K562 (cell line): ENCODE data around the gene BACE1. TPM values are rescaled to one million over a fixed set of nuclear protein-coding genes. Genes with fewer than 3 reads are reported as not detected.

Experiments used
- ATAC-seq: fragments of 200-7000 bp; cut with Tn5 transposase; 3 replicates; pipeline ENCODE4 v1.9.1; 2020; ENCODE audit warnings: moderate library complexity
- BruUV-seq: library from RNA; stranded (reverse); fragments of 400-500 nt; replicated peaks from 2 replicates; lab custom pipeline; 2021; lab: Mats Ljungman, UMichigan
- CTCF ChIA-PET: fragments of 300-600 bp; formaldehyde crosslinking; extraction: SDS; loops from one replicate; lab custom pipeline; 2021; ENCODE audit warnings: low intra/inter-chr PET ratio; lab: Yijun Ruan, JAX
- POLR2A ChIA-PET: fragments of 300-600, 350-650 bp; sonication (Branson Sonifier 250); formaldehyde crosslinking; extraction: SDS; loops from one replicate; lab custom pipeline; 2021; ENCODE audit warnings: antibody characterized with exemption, inconsistent platforms; lab: Yijun Ruan, JAX
- DNase-seq, 4 experiments: peaks; one replicate each; pipeline versions ENCODE4 v3.0.0 to v3.0.0-alpha.2; 2011 to 2018; ENCODE audit warnings: low spot score in 3 of 4, mixed read lengths in 3 of 4; ENCODE audit errors: extremely low read depth in 1 of 4
- FAIRE-seq: peaks from 2 replicates; lab custom pipeline; 2011; peaks lifted over from hg19 to GRCh38; lab: Jason Lieb, UNC
- H2AFZ ChIP-seq: 2 replicates; pipeline ENCODE4 v1.6.0; 2011; ENCODE audit warnings: low read depth, low read length, control low read depth, inconsistent platforms
- H3K27ac ChIP-seq: fragments of 200-600 bp; 3 replicates; pipeline ENCODE4 v1.8.0; 2011; ENCODE audit warnings: low read depth, mild to moderate bottlenecking, control low read depth, inconsistent platforms, low read length, moderate library complexity, mixed read lengths; ENCODE audit errors: extremely low read depth
- H3K27me3 ChIP-seq, 2 experiments: fragments of 300-600 bp in 1 of 2; 2 replicates in 1 of 2; 3 replicates in 1 of 2; pipeline versions ENCODE4 v1.6.0 to v1.8.0; 2011; ENCODE audit warnings: inconsistent platforms in 2 of 2, low read length in 2 of 2, mild to moderate bottlenecking in 1 of 2, mixed read lengths in 1 of 2, moderate library complexity in 1 of 2; ENCODE audit not compliant: control insufficient read depth in 2 of 2, insufficient read depth in 2 of 2
- H3K36me3 ChIP-seq: fragments of 300-600 bp; 3 replicates; pipeline ENCODE4 v1.8.0; 2011; ENCODE audit warnings: mild to moderate bottlenecking, low read length, inconsistent platforms; ENCODE audit not compliant: control insufficient read depth, insufficient read depth
- H3K4me1 ChIP-seq, 2 experiments: fragments of 200-600 bp in 1 of 2; replicated peaks in 1 of 2; 2 replicates in 1 of 2; 3 replicates in 1 of 2; pipeline versions ENCODE4 v1.5.1 to v1.8.0; 2011; ENCODE audit warnings: inconsistent platforms in 2 of 2, low read length in 2 of 2, mild to moderate bottlenecking in 1 of 2, mixed read lengths in 1 of 2, moderate library complexity in 1 of 2; ENCODE audit not compliant: control insufficient read depth in 2 of 2, insufficient read depth in 2 of 2
- H3K4me2 ChIP-seq: 2 replicates; pipeline ENCODE4 v1.6.1; 2011; ENCODE audit warnings: low read length, control low read depth, inconsistent platforms, mixed read lengths; ENCODE audit not compliant: insufficient read depth
- H3K4me3 ChIP-seq: fragments of 200-600 bp; sonication (generic), shearing (Covaris generic); 2 replicates; pipeline ENCODE4 v1.5.1; 2016; ENCODE audit warnings: control low read depth, inconsistent platforms
- H3K79me2 ChIP-seq: fragments of 200-600 bp; 3 replicates; pipeline ENCODE4 v1.8.0; 2011; ENCODE audit warnings: low read length, inconsistent platforms; ENCODE audit not compliant: control insufficient read depth, insufficient read depth
- H3K9ac ChIP-seq, 2 experiments: 2 replicates each; pipeline versions ENCODE4 v1.6.0 to v1.6.1; 2011; ENCODE audit warnings: low read depth in 2 of 2, low read length in 2 of 2, control low read depth in 1 of 2, inconsistent platforms in 1 of 2, mild to moderate bottlenecking in 1 of 2, mixed read lengths in 1 of 2; ENCODE audit not compliant: insufficient read depth in 1 of 2
- H3K9me1 ChIP-seq: one replicate; pipeline ENCODE4 v1.6.0; 2011; ENCODE audit warnings: inconsistent platforms, mild to moderate bottlenecking, low read length, moderate library complexity; ENCODE audit not compliant: control insufficient read depth, insufficient read depth
- H3K9me3 ChIP-seq: replicated peaks from 2 replicates; pipeline ENCODE4 v1.5.1; 2011; ENCODE audit warnings: low read depth, low read length, inconsistent platforms; ENCODE audit not compliant: control insufficient read depth, insufficient read depth
- H4K20me1 ChIP-seq: replicated peaks from 2 replicates; pipeline ENCODE4 v1.6.1; 2011; ENCODE audit warnings: low read length, inconsistent platforms, mixed read lengths; ENCODE audit not compliant: control insufficient read depth, insufficient read depth
- KDM2B ChIP-seq: fragments of 250-450 bp; sonication (Bioruptor Pico); IDR thresholded peaks from 2 replicates; pipeline ENCODE4 v1.8.0; 2021; ENCODE audit warnings: mild to moderate bottlenecking, moderate library complexity
- PPARD ChIP-seq: fragments of 250-450 bp; sonication (Bioruptor Pico); IDR thresholded peaks from 2 replicates; pipeline ENCODE4 v1.8.0; 2022; ENCODE audit warnings: inconsistent platforms, mild to moderate bottlenecking, moderate library complexity
- PYGO2 ChIP-seq: fragments of 450-650 bp; IDR thresholded peaks from 2 replicates; pipeline ENCODE4 v1.6.1; 2016; ENCODE audit warnings: mild to moderate bottlenecking, missing genetic modification characterization, moderate library complexity, missing compliant biosample characterization
- RUNX1 ChIP-seq: sonication (generic); IDR thresholded peaks from 2 replicates; pipeline ENCODE4 v1.6.1; 2016; ENCODE audit warnings: antibody characterized with exemption, low read depth
- SMAD2 ChIP-seq: fragments of 150-350 bp; IDR thresholded peaks from 2 replicates; pipeline ENCODE4 v1.6.1; 2014; ENCODE audit warnings: low read depth, mild to moderate bottlenecking, low read length
- TAL1 ChIP-seq: fragments of 450-650 bp; IDR thresholded peaks from 2 replicates; pipeline ENCODE4 v1.6.1; 2016; ENCODE audit warnings: mild to moderate bottlenecking
- TFAM ChIP-seq: fragments of 250-450 bp; sonication (Bioruptor Pico); conservative IDR thresholded peaks from 2 replicates; pipeline ENCODE4 v1.5.0; 2021; ENCODE audit warnings: mild to moderate bottlenecking, moderate library complexity
- XRCC5 ChIP-seq: fragments of 200-400 bp; formaldehyde crosslinking; IDR thresholded peaks from 2 replicates; pipeline ENCODE4 v1.6.1; 2017; ENCODE audit warnings: low read depth, mild to moderate bottlenecking, low read length
- ZNF707 ChIP-seq: fragments of 250-450 bp; sonication (Bioruptor Pico); conservative IDR thresholded peaks from 2 replicates; pipeline ENCODE4 v1.8.0; 2022; ENCODE audit warnings: inconsistent platforms, mild to moderate bottlenecking, moderate library complexity
- WGBS: fragments of 100-300 bp; shearing (Covaris generic); methylation state at CpG from one replicate; pipeline ENCODE4 v1.1.6; 2016; ENCODE audit warnings: low coverage, mixed read lengths; ENCODE audit not compliant: insufficient coverage; ENCODE audit errors: missing lambda C conversion rate; 5-methylcytosine and 5-hydroxymethylcytosine counted together
- in situ Hi-C: fragments of 300-500 bp; cut with MboI; formaldehyde crosslinking; loops from 4 replicates; pipeline ENCODE4 v1.15.0; 2018; ENCODE audit warnings: inconsistent platforms, mixed read lengths
- intact Hi-C: fragments of 100-400 bp; cut with micrococcal nuclease; formaldehyde crosslinking; loops from 2 replicates; pipeline ENCODE4 v1.14.2; 2022
- polyA plus RNA-seq, 8 experiments: library from polyadenylated mRNA; depleted of rRNA in 4 of 8; stranded (reverse) in 5 of 8; unstranded in 3 of 8; fragments of >200 nt; fragmentation: Nextera tagmentation in 2 of 8; fragmentation: Illumina TruSeq in 1 of 8; extraction: Ambion mirVana in 2 of 8; extraction: Trizol in 1 of 8; gene quantifications; 2 replicates each; pipeline versions ENCODE4 v1.2.1 to v1.2.3, GENCODE V29; 2011 to 2014; ENCODE audit warnings: inconsistent platforms in 1 of 8, missing spikeins in 1 of 8
- small RNA-seq: library from RNA; depleted of rRNA; stranded (forward); fragments of <200 nt; gene quantifications from one replicate; pipeline ENCODE3, GENCODE V24; 2014
- total RNA-seq, 7 experiments: library from RNA; depleted of rRNA in 6 of 7; stranded (reverse); fragments of >200 nt in 6 of 7; fragmentation: Illumina TruSeq in 2 of 7; extraction: Trizol in 2 of 7; gene quantifications; 2 replicates each; pipeline versions ENCODE4 v1.2.1 to v1.2.3, GENCODE V29; 2011 to 2021; ENCODE audit warnings: low replicate concordance in 1 of 7
- TF ChIP-seq, protein P1 (sequence below): fragments of 250-450 bp; sonication (Bioruptor Pico); IDR thresholded peaks from 2 replicates; pipeline ENCODE4 v1.5.1; 2021; ENCODE audit warnings: mild to moderate bottlenecking
- TF ChIP-seq, protein P2 (sequence below): sonication (generic); formaldehyde crosslinking; IDR thresholded peaks from 2 replicates; pipeline ENCODE4 v1.9.0; 2022; ENCODE audit warnings: mild to moderate bottlenecking, missing genetic modification reagents
- TF ChIP-seq, protein P3 (sequence below): IDR thresholded peaks from 2 replicates; pipeline ENCODE4 v1.6.1; 2014; ENCODE audit warnings: antibody characterized with exemption

The BACE1 gene
- total and polyA plus RNA-seq, 9 of the 15 experiments (the other 6 are each of a cell fraction or from before 2014, with no cell fraction given): 0.01 to 0.25 (median 0.16) TPM; not detected in 5

DNA sequence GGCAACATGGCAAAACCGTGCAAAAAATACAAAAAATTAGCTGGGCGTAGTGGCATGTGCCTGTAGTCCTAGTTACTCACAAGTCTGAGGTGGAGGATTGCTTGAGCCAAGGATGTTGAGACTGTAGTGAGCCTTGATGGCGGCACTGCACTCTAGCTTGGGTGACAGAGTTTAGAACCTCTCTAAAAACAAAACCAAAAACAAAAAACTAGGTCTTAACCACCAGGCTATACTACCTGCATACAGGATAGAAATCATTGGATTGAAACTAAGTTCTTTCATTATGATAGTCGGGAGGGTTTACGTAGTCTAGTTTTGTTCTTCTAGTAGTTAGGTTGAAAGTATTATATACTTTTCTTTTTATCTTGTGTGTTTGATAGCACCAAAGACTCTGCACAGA is 77.8 kb downstream of the BACE1 start:
- DNase-seq (no peak), FAIRE-seq (no peak), ATAC-seq (no peak)
- Histone ChIP-seq H3K4me2 (no peak overlapping the region), H3K9ac (no peak overlapping the region), H3K27me3 (no peaks in the 10 kb centered on the region), H2AFZ (no peak overlapping the region), H3K36me3 (peaks cover 42% of the 10 kb centered on the region; the same call in 2 of the 3 replicates), H3K9me3 (no peaks in the 10 kb centered on the region), H3K4me3 (no peak overlapping the region), H3K4me1 (peaks cover 0 to 3% of the 10 kb centered on the region in 2 experiments; a peak in 1 of 5 replicates), H3K27ac (no peak overlapping the region), H3K9me1 (no peaks in the 10 kb centered on the region), H3K79me2 (peaks cover 14% of the 10 kb centered on the region), H4K20me1 (no peaks in the 10 kb centered on the region)
- CTCF ChIA-PET: no interaction called here
- TF ChIP-seq TFAM (CRISPR knock-in tag): no peak
- no peak for TF ChIP-seq SMAD2
- no peak for TF ChIP-seq PYGO2 (tag)
- no peak for TF ChIP-seq XRCC5
- TF ChIP-seq ZNF707: no peak
- TF ChIP-seq KDM2B (CRISPR knock-in tag): no peak
- TF ChIP-seq, protein P1, sequence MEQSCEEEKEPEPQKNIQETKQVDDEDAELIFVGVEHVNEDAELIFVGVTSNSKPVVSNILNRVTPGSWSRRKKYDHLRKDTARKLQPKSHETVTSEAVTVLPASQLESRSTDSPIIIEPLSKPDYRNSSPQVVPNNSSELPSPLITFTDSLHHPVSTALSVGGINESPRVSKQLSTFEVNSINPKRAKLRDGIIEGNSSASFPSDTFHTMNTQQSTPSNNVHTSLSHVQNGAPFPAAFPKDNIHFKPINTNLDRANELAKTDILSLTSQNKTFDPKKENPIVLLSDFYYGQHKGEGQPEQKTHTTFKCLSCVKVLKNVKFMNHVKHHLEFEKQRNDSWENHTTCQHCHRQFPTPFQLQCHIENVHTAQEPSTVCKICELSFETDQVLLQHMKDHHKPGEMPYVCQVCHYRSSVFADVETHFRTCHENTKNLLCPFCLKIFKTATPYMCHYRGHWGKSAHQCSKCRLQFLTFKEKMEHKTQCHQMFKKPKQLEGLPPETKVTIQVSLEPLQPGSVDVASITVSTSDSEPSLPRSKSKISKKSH (CRISPR knock-in tag): no peak
- TF ChIP-seq, protein P2, sequence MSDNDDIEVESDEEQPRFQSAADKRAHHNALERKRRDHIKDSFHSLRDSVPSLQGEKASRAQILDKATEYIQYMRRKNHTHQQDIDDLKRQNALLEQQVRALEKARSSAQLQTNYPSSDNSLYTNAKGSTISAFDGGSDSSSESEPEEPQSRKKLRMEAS (CRISPR knock-in tag): no peak
- TF ChIP-seq PPARD: no peak
- no peak for TF ChIP-seq TAL1
- TF ChIP-seq, protein P3, sequence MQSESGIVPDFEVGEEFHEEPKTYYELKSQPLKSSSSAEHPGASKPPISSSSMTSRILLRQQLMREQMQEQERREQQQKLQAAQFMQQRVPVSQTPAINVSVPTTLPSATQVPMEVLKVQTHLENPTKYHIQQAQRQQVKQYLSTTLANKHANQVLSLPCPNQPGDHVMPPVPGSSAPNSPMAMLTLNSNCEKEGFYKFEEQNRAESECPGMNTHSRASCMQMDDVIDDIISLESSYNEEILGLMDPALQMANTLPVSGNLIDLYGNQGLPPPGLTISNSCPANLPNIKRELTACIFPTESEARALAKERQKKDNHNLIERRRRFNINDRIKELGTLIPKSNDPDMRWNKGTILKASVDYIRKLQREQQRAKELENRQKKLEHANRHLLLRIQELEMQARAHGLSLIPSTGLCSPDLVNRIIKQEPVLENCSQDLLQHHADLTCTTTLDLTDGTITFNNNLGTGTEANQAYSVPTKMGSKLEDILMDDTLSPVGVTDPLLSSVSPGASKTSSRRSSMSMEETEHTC: no peak
- no peak for TF ChIP-seq RUNX1
- POLR2A ChIA-PET: interaction anchor here (1.0 kb wide), 1 partner anchor 87 kb away, joined by 3 read pairs; no protein-coding TSS in a partner anchor
- BruUV-seq: no TSS peak
- intact Hi-C loops (no loop called here), in situ Hi-C loops (loop anchor here (25.0 kb wide), 1 partner anchor 726 kb away; no protein-coding TSS in a partner anchor)
- 91% methylated on average over 5 of the region's 5 CpGs for WGBS

Small RNA genes within 50 kb of the gene (small RNA-seq; reads per million reads assigned to genes)
- not detected for gene RF00564

Other genes with a start within 250 kb of the BACE1 start
Only the 7 nearest of the 8 such genes appear.
- 61.0 and 64.9 TPM in 2 replicates for gene PAFAH1B2, start 172.0 kb downstream of the BACE1 start, total RNA-seq (2014; rRNA removed)
- 94.7 and 109 TPM in 2 replicates for gene PAFAH1B2, start 172.0 kb downstream of the BACE1 start, total RNA-seq (2014; rRNA removed; fragmentation: Illumina TruSeq; extraction: Trizol)
- 70.4 and 74.2 TPM in 2 replicates for gene PAFAH1B2, start 172.0 kb downstream of the BACE1 start, total RNA-seq (2015; rRNA removed; fragmentation: Illumina TruSeq; extraction: Trizol)
- gene PAFAH1B2, start 172.0 kb downstream of the BACE1 start, total RNA-seq (2021): 82.3 and 90.2 TPM in 2 replicates
- 43.3 and 55.3 TPM in 2 replicates for gene PAFAH1B2, start 172.0 kb downstream of the BACE1 start, polyA plus RNA-seq (2011; rRNA removed)
- 38.0 and 39.3 TPM in 2 replicates for gene PAFAH1B2, start 172.0 kb downstream of the BACE1 start, polyA plus RNA-seq (2014; fragmentation: Illumina TruSeq; extraction: Trizol)
- 10 to 100 TPM; 27.8 to 81.6 TPM for gene PAFAH1B2, start 172.0 kb downstream of the BACE1 start, polyA plus RNA-seq (2014; fragmentation: Nextera tagmentation; extraction: Ambion mirVana)
- 34.5 and 36.4 TPM in 2 replicates for gene PAFAH1B2, start 172.0 kb downstream of the BACE1 start, polyA plus RNA-seq (2014; rRNA removed)
- gene SIDT2, start 137.5 kb downstream of the BACE1 start, total RNA-seq (2014; rRNA removed): 5.9 and 7.1 TPM in 2 replicates
- gene SIDT2, start 137.5 kb downstream of the BACE1 start, total RNA-seq (2014; rRNA removed; fragmentation: Illumina TruSeq; extraction: Trizol): 4.4 and 6.5 TPM in 2 replicates
- 6.1 and 7.0 TPM in 2 replicates for gene SIDT2, start 137.5 kb downstream of the BACE1 start, total RNA-seq (2015; rRNA removed; fragmentation: Illumina TruSeq; extraction: Trizol)
- gene SIDT2, start 137.5 kb downstream of the BACE1 start, total RNA-seq (2021): 17.7 and 20.2 TPM in 2 replicates
- gene SIDT2, start 137.5 kb downstream of the BACE1 start, polyA plus RNA-seq (2011; rRNA removed): 11.5 and 21.7 TPM in 2 replicates
- 14.4 and 15.6 TPM in 2 replicates for gene SIDT2, start 137.5 kb downstream of the BACE1 start, polyA plus RNA-seq (2014; fragmentation: Illumina TruSeq; extraction: Trizol)
- gene SIDT2, start 137.5 kb downstream of the BACE1 start, polyA plus RNA-seq (2014; fragmentation: Nextera tagmentation; extraction: Ambion mirVana): 1 to 10 TPM; 2.4 to 3.6 TPM
- 14.1 and 22.2 TPM in 2 replicates for gene SIDT2, start 137.5 kb downstream of the BACE1 start, polyA plus RNA-seq (2014; rRNA removed)
- 0.95 and 1.3 TPM in 2 replicates for gene TAGLN, start 116.9 kb downstream of the BACE1 start, total RNA-seq (2014; rRNA removed)
- gene TAGLN, start 116.9 kb downstream of the BACE1 start, total RNA-seq (2014; rRNA removed; fragmentation: Illumina TruSeq; extraction: Trizol): 1.1 and 1.4 TPM in 2 replicates
- gene TAGLN, start 116.9 kb downstream of the BACE1 start, total RNA-seq (2015; rRNA removed; fragmentation: Illumina TruSeq; extraction: Trizol): 0.87 and 1.2 TPM in 2 replicates
- 3.5 and 3.6 TPM in 2 replicates for gene TAGLN, start 116.9 kb downstream of the BACE1 start, total RNA-seq (2021)
- 3.0 and 3.1 TPM in 2 replicates for gene TAGLN, start 116.9 kb downstream of the BACE1 start, polyA plus RNA-seq (2011; rRNA removed)
- 2.4 and 2.8 TPM in 2 replicates for gene TAGLN, start 116.9 kb downstream of the BACE1 start, polyA plus RNA-seq (2014; fragmentation: Illumina TruSeq; extraction: Trizol)
- gene TAGLN, start 116.9 kb downstream of the BACE1 start, polyA plus RNA-seq (2014; fragmentation: Nextera tagmentation; extraction: Ambion mirVana): under 1 TPM; 0.21 to 0.56 TPM
- 3.2 and 4.9 TPM in 2 replicates for gene TAGLN, start 116.9 kb downstream of the BACE1 start, polyA plus RNA-seq (2014; rRNA removed)
- 15.2 and 20.8 TPM in 2 replicates for gene PCSK7, start 84.2 kb downstream of the BACE1 start, total RNA-seq (2014; rRNA removed)
- gene PCSK7, start 84.2 kb downstream of the BACE1 start, total RNA-seq (2014; rRNA removed; fragmentation: Illumina TruSeq; extraction: Trizol): 15.2 and 15.6 TPM in 2 replicates
- 16.7 and 18.2 TPM in 2 replicates for gene PCSK7, start 84.2 kb downstream of the BACE1 start, total RNA-seq (2015; rRNA removed; fragmentation: Illumina TruSeq; extraction: Trizol)
- 29.2 and 30.4 TPM in 2 replicates for gene PCSK7, start 84.2 kb downstream of the BACE1 start, total RNA-seq (2021)
- gene PCSK7, start 84.2 kb downstream of the BACE1 start, polyA plus RNA-seq (2011; rRNA removed): 14.9 and 15.6 TPM in 2 replicates
- 19.9 and 22.1 TPM in 2 replicates for gene PCSK7, start 84.2 kb downstream of the BACE1 start, polyA plus RNA-seq (2014; fragmentation: Illumina TruSeq; extraction: Trizol)
- gene PCSK7, start 84.2 kb downstream of the BACE1 start, polyA plus RNA-seq (2014; fragmentation: Nextera tagmentation; extraction: Ambion mirVana): 1 to 10 TPM; 3.1 to 3.9 TPM
- 25.3 and 27.7 TPM in 2 replicates for gene PCSK7, start 84.2 kb downstream of the BACE1 start, polyA plus RNA-seq (2014; rRNA removed)
- gene RNF214, start 83.6 kb downstream of the BACE1 start, total RNA-seq (2014; rRNA removed): 6.6 and 10.1 TPM in 2 replicates
- 11.9 and 13.5 TPM in 2 replicates for gene RNF214, start 83.6 kb downstream of the BACE1 start, total RNA-seq (2014; rRNA removed; fragmentation: Illumina TruSeq; extraction: Trizol)
- gene RNF214, start 83.6 kb downstream of the BACE1 start, total RNA-seq (2015; rRNA removed; fragmentation: Illumina TruSeq; extraction: Trizol): 9.5 and 10.2 TPM in 2 replicates
- 22.3 and 24.8 TPM in 2 replicates for gene RNF214, start 83.6 kb downstream of the BACE1 start, total RNA-seq (2021)
- gene RNF214, start 83.6 kb downstream of the BACE1 start, polyA plus RNA-seq (2011; rRNA removed): 12.6 and 18.0 TPM in 2 replicates
- gene RNF214, start 83.6 kb downstream of the BACE1 start, polyA plus RNA-seq (2014; fragmentation: Illumina TruSeq; extraction: Trizol): 20.2 and 22.7 TPM in 2 replicates
- 1 to 10 TPM; 6.6 to 7.4 TPM for gene RNF214, start 83.6 kb downstream of the BACE1 start, polyA plus RNA-seq (2014; fragmentation: Nextera tagmentation; extraction: Ambion mirVana)
- 11.6 and 12.1 TPM in 2 replicates for gene RNF214, start 83.6 kb downstream of the BACE1 start, polyA plus RNA-seq (2014; rRNA removed)
- 3.1 and 3.8 TPM in 2 replicates for gene BACE1-AS, start 24.9 kb downstream of the BACE1 start, total RNA-seq (2014; rRNA removed)
- gene BACE1-AS, start 24.9 kb downstream of the BACE1 start, total RNA-seq (2014; rRNA removed; fragmentation: Illumina TruSeq; extraction: Trizol): 2.9 and 3.9 TPM in 2 replicates
- gene BACE1-AS, start 24.9 kb downstream of the BACE1 start, total RNA-seq (2015; rRNA removed; fragmentation: Illumina TruSeq; extraction: Trizol): 3.0 TPM in 2 replicates
- gene BACE1-AS, start 24.9 kb downstream of the BACE1 start, total RNA-seq (2021): 4.7 and 5.9 TPM in 2 replicates
- 3.7 and 5.3 TPM in 2 replicates for gene BACE1-AS, start 24.9 kb downstream of the BACE1 start, polyA plus RNA-seq (2011; rRNA removed)
- gene BACE1-AS, start 24.9 kb downstream of the BACE1 start, polyA plus RNA-seq (2014; fragmentation: Illumina TruSeq; extraction: Trizol): 4.5 and 4.8 TPM in 2 replicates
- 1 to 10 TPM; 3.2 to 8.2 TPM for gene BACE1-AS, start 24.9 kb downstream of the BACE1 start, polyA plus RNA-seq (2014; fragmentation: Nextera tagmentation; extraction: Ambion mirVana)
- 2.2 and 3.8 TPM in 2 replicates for gene BACE1-AS, start 24.9 kb downstream of the BACE1 start, polyA plus RNA-seq (2014; rRNA removed)
- gene CEP164, start 11.6 kb upstream of the BACE1 start, total RNA-seq (2014; rRNA removed): 14.2 and 16.1 TPM in 2 replicates
- gene CEP164, start 11.6 kb upstream of the BACE1 start, total RNA-seq (2014; rRNA removed; fragmentation: Illumina TruSeq; extraction: Trizol): 8.0 TPM in 2 replicates
- 13.1 and 13.6 TPM in 2 replicates for gene CEP164, start 11.6 kb upstream of the BACE1 start, total RNA-seq (2015; rRNA removed; fragmentation: Illumina TruSeq; extraction: Trizol)
- 12.1 and 16.5 TPM in 2 replicates for gene CEP164, start 11.6 kb upstream of the BACE1 start, total RNA-seq (2021)
- 7.7 and 8.7 TPM in 2 replicates for gene CEP164, start 11.6 kb upstream of the BACE1 start, polyA plus RNA-seq (2011; rRNA removed)
- 11.4 and 15.0 TPM in 2 replicates for gene CEP164, start 11.6 kb upstream of the BACE1 start, polyA plus RNA-seq (2014; fragmentation: Illumina TruSeq; extraction: Trizol)
- gene CEP164, start 11.6 kb upstream of the BACE1 start, polyA plus RNA-seq (2014; fragmentation: Nextera tagmentation; extraction: Ambion mirVana): 1 to 10 TPM; 2.1 to 4.6 TPM
- gene CEP164, start 11.6 kb upstream of the BACE1 start, polyA plus RNA-seq (2014; rRNA removed): 9.9 and 10.4 TPM in 2 replicates